SK-N-SH (cell line): ENCODE measurements around the gene GSTO2.

Source experiments
- EP300 ChIP-seq, 2 experiments: IDR thresholded peaks; 2 replicates each; pipeline versions ENCODE4 v1.4.0 to v1.6.1; 2012; ENCODE audit warnings: borderline replicate concordance in 1 of 2, low read depth in 1 of 2, low read length in 1 of 2
- EZH2phosphoT487 ChIP-seq: fragments of 200-600 bp; sonication (generic); IDR thresholded peaks from 2 replicates; pipeline ENCODE4 v1.6.1; 2017; ENCODE audit warnings: low read depth, mixed run types, mild to moderate bottlenecking, antibody characterized with exemption, moderate library complexity, borderline replicate concordance
- MXI1 ChIP-seq: IDR thresholded peaks from 2 replicates; pipeline ENCODE4 v1.6.1; 2012; ENCODE audit warnings: mild to moderate bottlenecking, low read depth, low read length, improper control_type of control experiment
- SIN3A ChIP-seq: IDR thresholded peaks from 2 replicates; pipeline ENCODE4 v1.6.1; 2012; ENCODE audit warnings: low read depth, mild to moderate bottlenecking, low read length, moderate library complexity, borderline replicate concordance
- TF ChIP-seq, protein P1 (sequence below): IDR thresholded peaks from 2 replicates; pipeline ENCODE4 v1.4.0; 2012; ENCODE audit warnings: low read depth, borderline replicate concordance
- TF ChIP-seq, protein P2 (sequence below): IDR thresholded peaks from 2 replicates; pipeline ENCODE4 v1.6.1; 2012; ENCODE audit warnings: mild to moderate bottlenecking, low read depth, low read length, moderate library complexity
- TF ChIP-seq, protein P3 (sequence below): fragments of 200-600 bp; sonication (generic); IDR thresholded peaks from 2 replicates; pipeline ENCODE4 v1.6.1; 2017; ENCODE audit warnings: antibody characterized with exemption, mild to moderate bottlenecking, moderate library complexity
- TF ChIP-seq, protein P4 (sequence below): IDR thresholded peaks from 2 replicates; pipeline ENCODE4 v1.4.0; 2012; ENCODE audit warnings: low read depth

DNA sequence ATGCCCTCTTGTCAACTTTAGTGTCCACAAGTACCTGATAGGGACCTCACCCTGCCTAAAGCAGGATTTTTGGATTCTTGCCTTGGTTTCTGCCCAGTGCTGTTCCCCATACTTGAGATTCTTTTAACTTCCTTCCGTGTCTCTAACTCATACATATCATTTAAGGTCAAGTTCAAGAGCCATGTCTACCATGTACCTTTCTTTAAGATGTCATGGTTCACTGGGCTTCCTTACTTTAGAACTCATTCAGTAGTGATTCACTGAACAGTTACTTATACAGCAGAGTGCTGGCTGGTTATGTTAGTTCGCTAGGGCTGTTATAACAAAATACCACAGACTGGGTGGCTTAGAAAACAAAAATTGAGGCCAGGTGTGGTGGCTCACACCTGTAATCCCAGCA is 79.6 kb downstream of the GSTO2 start:
- TF ChIP-seq, protein P1, sequence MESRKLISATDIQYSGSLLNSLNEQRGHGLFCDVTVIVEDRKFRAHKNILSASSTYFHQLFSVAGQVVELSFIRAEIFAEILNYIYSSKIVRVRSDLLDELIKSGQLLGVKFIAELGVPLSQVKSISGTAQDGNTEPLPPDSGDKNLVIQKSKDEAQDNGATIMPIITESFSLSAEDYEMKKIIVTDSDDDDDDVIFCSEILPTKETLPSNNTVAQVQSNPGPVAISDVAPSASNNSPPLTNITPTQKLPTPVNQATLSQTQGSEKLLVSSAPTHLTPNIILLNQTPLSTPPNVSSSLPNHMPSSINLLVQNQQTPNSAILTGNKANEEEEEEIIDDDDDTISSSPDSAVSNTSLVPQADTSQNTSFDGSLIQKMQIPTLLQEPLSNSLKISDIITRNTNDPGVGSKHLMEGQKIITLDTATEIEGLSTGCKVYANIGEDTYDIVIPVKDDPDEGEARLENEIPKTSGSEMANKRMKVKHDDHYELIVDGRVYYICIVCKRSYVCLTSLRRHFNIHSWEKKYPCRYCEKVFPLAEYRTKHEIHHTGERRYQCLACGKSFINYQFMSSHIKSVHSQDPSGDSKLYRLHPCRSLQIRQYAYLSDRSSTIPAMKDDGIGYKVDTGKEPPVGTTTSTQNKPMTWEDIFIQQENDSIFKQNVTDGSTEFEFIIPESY: no peak
- no peak for TF ChIP-seq EP300 (IDR thresholded peaks at IDR 0.05; ENCODE audit: borderline replicate concordance in 1 of 2, low read depth in 1 of 2, low read length in 1 of 2)
- TF ChIP-seq, protein P2, sequence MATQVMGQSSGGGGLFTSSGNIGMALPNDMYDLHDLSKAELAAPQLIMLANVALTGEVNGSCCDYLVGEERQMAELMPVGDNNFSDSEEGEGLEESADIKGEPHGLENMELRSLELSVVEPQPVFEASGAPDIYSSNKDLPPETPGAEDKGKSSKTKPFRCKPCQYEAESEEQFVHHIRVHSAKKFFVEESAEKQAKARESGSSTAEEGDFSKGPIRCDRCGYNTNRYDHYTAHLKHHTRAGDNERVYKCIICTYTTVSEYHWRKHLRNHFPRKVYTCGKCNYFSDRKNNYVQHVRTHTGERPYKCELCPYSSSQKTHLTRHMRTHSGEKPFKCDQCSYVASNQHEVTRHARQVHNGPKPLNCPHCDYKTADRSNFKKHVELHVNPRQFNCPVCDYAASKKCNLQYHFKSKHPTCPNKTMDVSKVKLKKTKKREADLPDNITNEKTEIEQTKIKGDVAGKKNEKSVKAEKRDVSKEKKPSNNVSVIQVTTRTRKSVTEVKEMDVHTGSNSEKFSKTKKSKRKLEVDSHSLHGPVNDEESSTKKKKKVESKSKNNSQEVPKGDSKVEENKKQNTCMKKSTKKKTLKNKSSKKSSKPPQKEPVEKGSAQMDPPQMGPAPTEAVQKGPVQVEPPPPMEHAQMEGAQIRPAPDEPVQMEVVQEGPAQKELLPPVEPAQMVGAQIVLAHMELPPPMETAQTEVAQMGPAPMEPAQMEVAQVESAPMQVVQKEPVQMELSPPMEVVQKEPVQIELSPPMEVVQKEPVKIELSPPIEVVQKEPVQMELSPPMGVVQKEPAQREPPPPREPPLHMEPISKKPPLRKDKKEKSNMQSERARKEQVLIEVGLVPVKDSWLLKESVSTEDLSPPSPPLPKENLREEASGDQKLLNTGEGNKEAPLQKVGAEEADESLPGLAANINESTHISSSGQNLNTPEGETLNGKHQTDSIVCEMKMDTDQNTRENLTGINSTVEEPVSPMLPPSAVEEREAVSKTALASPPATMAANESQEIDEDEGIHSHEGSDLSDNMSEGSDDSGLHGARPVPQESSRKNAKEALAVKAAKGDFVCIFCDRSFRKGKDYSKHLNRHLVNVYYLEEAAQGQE: no peak
- TF ChIP-seq, protein P3, sequence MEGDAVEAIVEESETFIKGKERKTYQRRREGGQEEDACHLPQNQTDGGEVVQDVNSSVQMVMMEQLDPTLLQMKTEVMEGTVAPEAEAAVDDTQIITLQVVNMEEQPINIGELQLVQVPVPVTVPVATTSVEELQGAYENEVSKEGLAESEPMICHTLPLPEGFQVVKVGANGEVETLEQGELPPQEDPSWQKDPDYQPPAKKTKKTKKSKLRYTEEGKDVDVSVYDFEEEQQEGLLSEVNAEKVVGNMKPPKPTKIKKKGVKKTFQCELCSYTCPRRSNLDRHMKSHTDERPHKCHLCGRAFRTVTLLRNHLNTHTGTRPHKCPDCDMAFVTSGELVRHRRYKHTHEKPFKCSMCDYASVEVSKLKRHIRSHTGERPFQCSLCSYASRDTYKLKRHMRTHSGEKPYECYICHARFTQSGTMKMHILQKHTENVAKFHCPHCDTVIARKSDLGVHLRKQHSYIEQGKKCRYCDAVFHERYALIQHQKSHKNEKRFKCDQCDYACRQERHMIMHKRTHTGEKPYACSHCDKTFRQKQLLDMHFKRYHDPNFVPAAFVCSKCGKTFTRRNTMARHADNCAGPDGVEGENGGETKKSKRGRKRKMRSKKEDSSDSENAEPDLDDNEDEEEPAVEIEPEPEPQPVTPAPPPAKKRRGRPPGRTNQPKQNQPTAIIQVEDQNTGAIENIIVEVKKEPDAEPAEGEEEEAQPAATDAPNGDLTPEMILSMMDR: no peak
- TF ChIP-seq SIN3A: no peak
- TF ChIP-seq, protein P4, sequence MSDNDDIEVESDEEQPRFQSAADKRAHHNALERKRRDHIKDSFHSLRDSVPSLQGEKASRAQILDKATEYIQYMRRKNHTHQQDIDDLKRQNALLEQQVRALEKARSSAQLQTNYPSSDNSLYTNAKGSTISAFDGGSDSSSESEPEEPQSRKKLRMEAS: no peak
- TF ChIP-seq EZH2phosphoT487: no peak
- TF ChIP-seq MXI1: no peak
